GM20000 (cell line): Measurements from ENCODE around the gene TPRN.

Source experiments
- DNase-seq: peaks from one replicate; pipeline ENCODE4 v3.0.0; 2012; ENCODE audit warnings: low spot score
- CTCF ChIP-seq: IDR thresholded peaks from 2 replicates; pipeline ENCODE4 v1.5.1; 2012; ENCODE audit warnings: mild to moderate bottlenecking, control low read depth; ENCODE audit errors: extremely low read depth, missing control alignments

Gene TPRN

DNA sequence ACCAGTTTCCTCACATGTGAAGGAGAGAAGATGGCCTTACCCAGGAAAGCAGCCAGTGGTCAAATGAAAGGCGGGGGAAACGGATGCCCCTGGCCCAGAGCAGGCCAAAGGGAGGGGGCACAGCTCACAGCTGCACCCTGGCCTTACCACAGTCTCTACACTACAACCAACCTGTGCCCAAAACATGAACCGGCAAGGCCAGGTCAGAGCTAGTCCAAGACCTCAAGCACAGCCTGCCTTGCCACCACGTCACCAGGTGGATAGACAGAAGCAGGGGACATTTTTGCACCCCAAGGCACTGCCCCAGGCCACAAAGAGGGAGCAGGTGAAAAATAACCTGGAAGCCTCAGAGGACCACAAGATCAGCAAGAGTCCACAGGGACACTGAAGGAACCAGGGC, 57.1 kb downstream of the TPRN start:
- no peak for DNase-seq
- no peak for TF ChIP-seq CTCF

DNA sequence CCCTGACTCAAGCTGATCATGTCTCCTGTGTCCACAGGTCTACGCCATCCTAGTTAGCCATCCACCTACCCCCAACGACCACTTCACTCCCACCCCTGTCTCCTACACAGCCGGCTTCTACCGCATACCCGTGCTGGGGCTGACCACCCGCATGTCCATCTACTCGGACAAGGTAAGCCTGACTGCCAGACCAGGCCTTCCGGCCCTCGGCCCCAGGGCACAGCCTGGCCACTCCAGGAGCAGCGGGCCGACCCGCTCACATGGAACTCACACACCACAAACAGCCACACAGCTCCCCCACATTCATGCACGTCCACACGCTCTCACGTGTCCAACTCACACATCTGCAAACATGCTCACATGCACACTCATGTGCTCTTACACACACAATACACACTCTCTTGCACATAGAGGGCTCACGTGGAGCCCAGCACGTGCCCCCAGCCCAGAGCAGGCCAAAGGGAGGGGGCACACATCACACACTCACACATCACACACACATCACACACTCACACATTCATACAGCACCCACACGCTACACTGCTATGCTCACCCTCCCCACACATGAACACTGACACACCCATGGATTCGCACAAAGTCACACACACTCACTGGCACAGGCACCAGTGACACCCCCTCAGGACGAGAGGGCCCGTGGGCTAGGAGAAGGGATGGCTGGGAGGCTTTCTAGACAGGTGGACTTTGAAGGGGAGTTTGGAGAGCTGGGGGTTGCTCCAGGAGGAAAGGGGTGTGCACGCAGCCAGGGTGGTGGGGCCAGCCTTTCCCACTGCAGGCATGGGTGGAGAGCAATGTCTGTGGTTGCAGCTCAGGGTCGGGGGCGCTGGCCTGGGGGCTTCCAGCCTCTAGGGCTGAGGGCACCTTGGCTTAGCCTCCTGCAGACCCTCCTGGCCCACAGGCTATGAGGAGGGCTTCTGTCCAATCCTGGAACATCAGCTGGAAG, 58.3 kb downstream of the TPRN start:
- TF ChIP-seq CTCF, result no peak
- DNase-seq, result no peak
